H9 (cell line): ENCODE results near the gene SLC25A20. TPM values are rescaled to one million over a fixed set of nuclear protein-coding genes. Genes with fewer than 3 reads are reported as not detected.

Experiments
- DNase-seq: peaks from one replicate; pipeline ENCODE4 v3.0.0-alpha.2; 2017
- H2AFZ ChIP-seq: one replicate; pipeline ENCODE4 v1.6.1; 2013; ENCODE audit warnings: mild to moderate bottlenecking, low read length, control low read depth, moderate library complexity
- H2AK5ac ChIP-seq: 2 replicates; pipeline ENCODE4 v1.6.1; 2013; ENCODE audit warnings: low read length, control low read depth, mixed read lengths; ENCODE audit not compliant: insufficient read length
- H2BK120ac ChIP-seq: one replicate; pipeline ENCODE4 v1.6.1; 2013; ENCODE audit warnings: low read depth, mild to moderate bottlenecking, low read length, control low read depth, inconsistent platforms; ENCODE audit not compliant: poor library complexity, severe bottlenecking
- H2BK12ac ChIP-seq: 2 replicates; pipeline ENCODE4 v1.6.1; 2013; ENCODE audit warnings: low read length, control low read depth, mixed read lengths, low read depth; ENCODE audit not compliant: insufficient read length
- H2BK15ac ChIP-seq: 2 replicates; pipeline ENCODE4 v1.6.1; 2013; ENCODE audit warnings: low read depth, low read length, control low read depth
- H2BK20ac ChIP-seq: one replicate; pipeline ENCODE4 v1.6.1; 2013; ENCODE audit warnings: low read depth, mild to moderate bottlenecking, low read length, control low read depth, inconsistent platforms; ENCODE audit not compliant: poor library complexity, severe bottlenecking
- H2BK5ac ChIP-seq: 2 replicates; pipeline ENCODE4 v1.6.1; 2013; ENCODE audit warnings: low read length, control low read depth, mixed read lengths; ENCODE audit not compliant: insufficient read length
- H3K14ac ChIP-seq: 2 replicates; pipeline ENCODE4 v1.6.1; 2013; ENCODE audit warnings: low read length, control low read depth; ENCODE audit not compliant: insufficient read depth
- H3K18ac ChIP-seq: 2 replicates; pipeline ENCODE4 v1.6.1; 2013; ENCODE audit warnings: low read depth, mild to moderate bottlenecking, mixed read lengths, low read length, control low read depth; ENCODE audit not compliant: insufficient read length
- H3K23ac ChIP-seq: 2 replicates; pipeline ENCODE4 v1.6.1; 2013; ENCODE audit warnings: low read length, control low read depth, mixed read lengths, low read depth; ENCODE audit not compliant: insufficient read length
- H3K23me2 ChIP-seq: 2 replicates; pipeline ENCODE4 v1.6.1; 2013; ENCODE audit warnings: low read depth, mild to moderate bottlenecking, mixed read lengths, low read length, control low read depth; ENCODE audit not compliant: insufficient read length, poor library complexity, severe bottlenecking
- H3K27ac ChIP-seq: 2 replicates; pipeline ENCODE4 v1.5.1; 2013; ENCODE audit warnings: low read length, control low read depth, mixed read lengths, low read depth; ENCODE audit not compliant: insufficient read length
- H3K27me3 ChIP-seq: 2 replicates; pipeline ENCODE4 v1.6.1; 2013; ENCODE audit warnings: low read length, control low read depth, inconsistent platforms; ENCODE audit not compliant: insufficient read depth
- H3K4ac ChIP-seq: 2 replicates; pipeline ENCODE4 v1.6.1; 2013; ENCODE audit warnings: low read depth, mild to moderate bottlenecking, control low read depth, inconsistent platforms, low read length, moderate library complexity
- H3K4me1 ChIP-seq: 2 replicates; pipeline ENCODE4 v1.6.1; 2013; ENCODE audit warnings: low read length, control low read depth, inconsistent platforms; ENCODE audit not compliant: insufficient read depth
- H3K4me2 ChIP-seq: 2 replicates; pipeline ENCODE4 v1.6.1; 2013; ENCODE audit warnings: low read length, control low read depth, mixed read lengths; ENCODE audit not compliant: insufficient read length, insufficient read depth
- H3K56ac ChIP-seq: 2 replicates; pipeline ENCODE4 v1.6.1; 2013; ENCODE audit warnings: low read depth, mild to moderate bottlenecking, mixed read lengths, low read length, control low read depth; ENCODE audit not compliant: insufficient read length
- H3K79me1 ChIP-seq: 2 replicates; pipeline ENCODE4 v1.6.1; 2013; ENCODE audit warnings: low read depth, mild to moderate bottlenecking, moderate library complexity, low read length, control low read depth, inconsistent platforms; ENCODE audit not compliant: insufficient read depth, poor library complexity, severe bottlenecking
- H3K79me2 ChIP-seq: 2 replicates; pipeline ENCODE4 v1.6.1; 2013; ENCODE audit warnings: low read length, control low read depth, inconsistent platforms; ENCODE audit not compliant: insufficient read depth
- H3K9ac ChIP-seq: 2 replicates; pipeline ENCODE4 v1.6.1; 2013; ENCODE audit warnings: low read length, control low read depth, mixed read lengths; ENCODE audit not compliant: insufficient read length; ENCODE audit errors: extremely low read depth
- H3K9me3 ChIP-seq: one replicate; pipeline ENCODE4 v1.6.1; 2013; ENCODE audit warnings: low read depth, low read length, inconsistent platforms; ENCODE audit not compliant: control insufficient read depth
- H3T11ph ChIP-seq: one replicate; pipeline ENCODE4 v1.6.1; 2013; ENCODE audit warnings: mild to moderate bottlenecking, low read length, control low read depth, inconsistent platforms
- H4K20me1 ChIP-seq: one replicate; pipeline ENCODE4 v1.6.1; 2013; ENCODE audit not compliant: control insufficient read depth, insufficient read length, insufficient read depth
- H4K5ac ChIP-seq: 2 replicates; pipeline ENCODE4 v1.6.1; 2013; ENCODE audit warnings: low read depth, mild to moderate bottlenecking, mixed read lengths, low read length, control low read depth; ENCODE audit not compliant: insufficient read length
- H4K8ac ChIP-seq: replicated peaks from 2 replicates; pipeline ENCODE4 v1.6.1; 2013; ENCODE audit warnings: low read length, control low read depth, mixed read lengths, low read depth; ENCODE audit not compliant: insufficient read length
- H4K91ac ChIP-seq: 2 replicates; pipeline ENCODE4 v1.6.1; 2013; ENCODE audit warnings: low read depth, mild to moderate bottlenecking, moderate library complexity, mixed read lengths, low read length, control low read depth; ENCODE audit not compliant: insufficient read length
- H3K27ac Mint-ChIP-seq, 3 experiments: 2 replicates in 2 of 3; 3 replicates in 1 of 3; pipeline ENCODE4 v1.8.0; 2020 to 2021; ENCODE audit warnings: mixed read lengths in 3 of 3, mild to moderate bottlenecking in 1 of 3, moderate library complexity in 1 of 3
- H3K27me3 Mint-ChIP-seq: 2 replicates; pipeline ENCODE4 v1.8.0; 2021; ENCODE audit warnings: low read depth, mild to moderate bottlenecking, moderate library complexity, mixed read lengths
- H3K36me3 Mint-ChIP-seq, 3 experiments: 2 replicates in 2 of 3; 3 replicates in 1 of 3; pipeline ENCODE4 v1.8.0; 2020 to 2021; ENCODE audit warnings: low read depth in 3 of 3, mixed read lengths in 3 of 3; ENCODE audit not compliant: insufficient read depth in 1 of 3
- H3K4me1 Mint-ChIP-seq, 2 experiments: 2 replicates each; pipeline ENCODE4 v1.8.0; 2020; ENCODE audit warnings: mixed read lengths in 2 of 2
- H3K4me3 Mint-ChIP-seq, 2 experiments: 2 replicates in 1 of 2; 3 replicates in 1 of 2; pipeline ENCODE4 v1.8.0; 2020 to 2021; ENCODE audit warnings: mild to moderate bottlenecking in 2 of 2, mixed read lengths in 2 of 2, moderate library complexity in 1 of 2
- H3K9me3 Mint-ChIP-seq, 2 experiments: 2 replicates in 1 of 2; 3 replicates in 1 of 2; pipeline ENCODE4 v1.8.0; 2020; ENCODE audit warnings: mild to moderate bottlenecking in 2 of 2, mixed read lengths in 2 of 2, moderate library complexity in 1 of 2
- CTCF ChIP-seq: fragments of 200-600 bp; sonication (generic); conservative IDR thresholded peaks from 3 replicates; pipeline ENCODE4 v1.8.0; 2021; ENCODE audit warnings: antibody characterized with exemption, mild to moderate bottlenecking
- WGBS: extraction: QIAGEN DNeasy Blood & Tissue Kit; methylation state at CpG from one replicate; pipeline ENCODE4 v1.1.7; 2013; ENCODE audit warnings: missing lambda C conversion rate, low lambda C conversion rate, mixed read lengths; ENCODE audit not compliant: insufficient read length; ENCODE audit errors: extremely low coverage; 5-methylcytosine and 5-hydroxymethylcytosine counted together
- total RNA-seq: library from RNA; stranded (reverse); gene quantifications from 2 replicates; pipeline ENCODE4 v1.2.1, GENCODE V29; 2021

SLC25A20 gene
- total RNA-seq, 1 experiment from 2014 or later = 7.4 TPM

GRCh38 chr3:48856469-48856868, 42.2 kb downstream of the SLC25A20 start:
- Histone ChIP-seq H3K79me1 (no peaks in the 10 kb centered on the region), H2AK5ac (no peak overlapping the region), H3K4me2 (no peak overlapping the region), H4K8ac (no peak overlapping the region), H2AFZ (no peak overlapping the region), H3K23ac (no peak overlapping the region), H3K9me3 (no peaks in the 10 kb centered on the region), H3K27ac (no peak overlapping the region), H4K5ac (no peak overlapping the region), H3T11ph (no peak overlapping the region), H2BK12ac (no peak overlapping the region), H3K9ac (no peak overlapping the region), H3K14ac (no peak overlapping the region), H2BK20ac (no peak overlapping the region), H3K56ac (no peak overlapping the region), H2BK5ac (no peak overlapping the region), H4K20me1 (no peaks in the 10 kb centered on the region), H3K4ac (no peak overlapping the region), H4K91ac (no peak overlapping the region), H3K27me3 (no peaks in the 10 kb centered on the region), H3K23me2 (no peaks in the 10 kb centered on the region), H3K79me2 (no peaks in the 10 kb centered on the region), H3K4me1 (no peaks in the 10 kb centered on the region), H2BK15ac (no peak overlapping the region), H2BK120ac (no peak overlapping the region), H3K18ac (no peak overlapping the region)
- Mint-ChIP-seq H3K27ac (peak overlapping the region in 2 of 3 experiments; percentile 32 to 71; a peak in 2 of 7 replicates), H3K4me1 (peaks cover 2 to 5% of the 10 kb centered on the region in 2 experiments; a peak in 3 of 4 replicates), H3K27me3 (no peaks in the 10 kb centered on the region), H3K36me3 (no peaks in the 10 kb centered on the region; a peak in 1 of 7 replicates), H3K9me3 (no peaks in the 10 kb centered on the region), H3K4me3 (no peak overlapping the region)
- TF ChIP-seq CTCF = no peak
- no peak for DNase-seq
- WGBS = no CpG with 5 or more reads among the region's 4 CpGs
